GM19468 (cell line): ENCODE data around the gene ALPK3.

Source experiments
- ATAC-seq: cut with Tn5 transposase; IDR thresholded peaks from one replicate; pipeline ENCODE4 v1.9.1; 2021; ENCODE audit warnings: mild to moderate bottlenecking, moderate library complexity, moderate number of reproducible peaks; ENCODE audit not compliant: unreplicated experiment; ENCODE audit errors: extremely low read depth

The ALPK3 gene

DNA sequence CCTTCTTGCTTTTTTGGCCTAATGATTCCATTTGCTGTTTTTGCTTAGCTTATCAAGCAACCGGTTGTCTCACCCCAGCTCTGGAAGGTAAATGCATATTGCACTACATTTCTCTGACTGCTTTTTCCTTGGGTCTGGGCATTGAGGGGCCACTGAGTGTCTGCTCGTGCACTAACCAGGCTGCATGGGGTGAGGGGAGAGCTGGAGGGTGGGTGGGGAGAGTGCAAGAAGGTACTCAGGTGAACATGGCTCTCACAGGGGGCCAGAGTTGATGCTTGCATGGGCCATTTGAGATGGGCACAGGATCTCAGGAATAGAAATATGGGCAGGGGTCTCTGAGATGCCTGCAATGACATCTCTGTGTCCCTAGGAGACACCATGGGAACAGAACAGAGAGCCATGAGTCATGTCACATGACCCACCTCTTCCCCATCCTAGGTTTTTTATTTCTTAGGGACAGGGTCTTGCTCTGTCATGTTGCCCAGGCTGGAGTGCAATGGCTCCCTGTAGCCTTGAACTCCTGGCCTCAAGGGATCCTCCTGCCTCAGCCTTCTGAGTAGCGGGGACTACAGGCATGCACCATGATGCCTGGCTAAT lies 6.2 kb downstream of the ALPK3 start:
- ATAC-seq = no peak

DNA sequence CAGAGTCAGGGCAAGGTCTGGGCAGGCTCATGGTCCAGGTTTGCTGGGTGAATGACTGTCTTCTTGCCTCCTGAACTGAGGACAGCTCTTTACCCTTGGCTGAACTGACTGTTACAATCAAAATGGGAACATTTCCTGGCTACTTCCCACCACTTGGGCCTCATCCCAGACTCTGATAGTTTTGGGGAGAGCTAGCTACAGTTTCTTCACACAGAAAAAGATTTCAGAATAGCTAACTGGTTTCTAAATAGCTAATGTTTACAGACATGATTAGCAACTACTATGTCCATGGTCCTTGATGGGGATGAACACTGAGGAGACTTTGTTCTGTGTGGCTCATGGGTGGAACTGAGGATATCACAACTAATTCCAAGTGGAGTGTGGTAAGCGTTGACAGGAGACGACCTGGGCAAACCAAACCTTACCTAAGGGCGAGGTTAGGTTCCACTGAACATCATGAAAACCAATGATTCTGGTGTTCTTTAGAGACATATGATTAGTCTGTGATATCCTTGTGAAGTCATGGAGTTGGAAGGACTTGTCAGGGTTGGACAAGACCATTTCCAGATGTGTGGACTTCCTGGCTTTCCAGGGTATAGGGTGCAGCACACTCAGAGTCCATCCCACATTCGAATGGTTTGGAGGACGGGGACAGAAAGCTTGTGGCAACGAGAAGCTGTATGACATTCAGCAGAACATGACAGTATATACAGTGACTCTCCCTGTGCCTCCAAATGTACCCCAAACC lies 7.3 kb downstream of the ALPK3 start:
- ATAC-seq = no peak

DNA sequence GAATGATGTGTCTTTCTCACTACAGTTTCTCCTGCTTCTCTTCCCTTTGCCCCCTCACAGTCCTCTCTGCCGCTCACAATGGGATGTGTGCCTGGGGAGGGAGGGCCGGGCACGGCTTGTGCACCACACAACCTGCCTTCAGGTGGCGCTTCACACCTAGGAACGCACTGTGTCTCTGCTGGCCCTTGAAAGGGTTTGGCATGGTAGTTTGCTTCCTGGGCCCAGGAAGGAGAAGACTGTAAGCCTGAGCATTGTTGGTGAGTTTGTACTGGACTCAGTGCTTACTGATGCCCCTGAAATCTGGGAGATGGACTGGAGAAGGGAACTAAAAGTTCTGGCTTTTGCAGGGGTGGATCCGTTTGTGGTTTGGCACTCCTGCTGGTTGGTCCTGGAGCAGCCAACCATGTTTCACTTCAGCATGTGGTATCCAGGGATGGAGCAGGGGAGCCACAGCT lies 9.2 kb downstream of the ALPK3 start:
- no peak for ATAC-seq

DNA sequence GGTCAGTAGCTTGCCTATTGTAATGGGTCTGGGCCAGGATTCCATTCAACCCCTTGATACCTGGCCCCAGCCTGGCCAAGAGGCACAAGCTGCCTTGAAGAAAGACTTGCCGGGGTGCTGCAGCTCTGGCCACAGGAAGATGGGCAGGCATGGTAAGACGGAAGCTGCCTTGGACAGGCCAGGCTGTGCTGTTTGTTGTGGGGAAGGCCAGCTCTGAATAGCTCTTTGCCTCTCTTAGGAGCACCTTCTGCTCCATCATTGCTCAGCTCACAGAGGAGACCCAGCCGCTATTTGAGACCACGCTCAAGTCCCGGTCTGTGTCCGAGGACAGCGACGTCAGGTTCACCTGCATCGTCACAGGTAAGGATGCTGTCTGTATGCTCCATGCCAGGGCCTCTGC lies 10.1 kb downstream of the ALPK3 start:
- no peak for ATAC-seq

DNA sequence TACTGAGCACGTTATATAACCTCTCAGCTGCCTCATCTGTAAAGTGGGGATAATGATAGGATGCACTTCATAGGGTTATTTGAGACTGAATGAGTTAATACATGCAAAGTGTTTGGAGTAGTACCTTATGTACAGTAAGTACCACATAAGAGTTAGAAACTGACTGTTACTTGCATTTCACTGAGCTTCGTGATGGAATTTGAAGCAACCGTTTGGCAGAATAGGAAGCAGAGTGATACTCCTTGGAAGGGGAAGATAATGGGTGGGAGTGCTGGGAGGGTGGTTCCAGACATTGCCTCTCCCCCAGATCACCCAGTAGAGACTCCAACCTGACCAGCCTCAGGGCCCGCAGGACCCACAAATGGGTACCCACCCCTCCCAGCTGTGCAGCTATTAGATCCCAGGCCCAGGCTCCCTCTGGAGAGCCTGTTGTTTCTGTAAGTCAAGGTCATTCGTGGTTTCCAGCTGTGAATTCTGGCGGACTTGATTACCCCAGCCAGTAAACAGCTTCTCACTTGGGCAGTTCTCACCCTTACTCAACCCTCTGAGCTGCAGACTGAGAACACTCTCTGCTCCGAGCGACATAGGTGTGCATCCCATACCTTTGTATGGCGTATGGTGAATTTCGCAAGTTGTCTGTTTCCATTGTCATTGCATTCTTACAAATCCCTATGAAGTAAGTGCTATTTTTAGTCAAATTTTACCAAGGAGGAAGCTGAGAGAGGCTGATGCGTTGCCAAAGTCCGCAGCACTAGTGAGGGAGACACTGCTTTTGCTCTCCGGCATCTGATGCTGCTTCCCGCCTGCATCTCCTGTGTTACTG lies 11.1 kb downstream of the ALPK3 start:
- ATAC-seq = no peak

DNA sequence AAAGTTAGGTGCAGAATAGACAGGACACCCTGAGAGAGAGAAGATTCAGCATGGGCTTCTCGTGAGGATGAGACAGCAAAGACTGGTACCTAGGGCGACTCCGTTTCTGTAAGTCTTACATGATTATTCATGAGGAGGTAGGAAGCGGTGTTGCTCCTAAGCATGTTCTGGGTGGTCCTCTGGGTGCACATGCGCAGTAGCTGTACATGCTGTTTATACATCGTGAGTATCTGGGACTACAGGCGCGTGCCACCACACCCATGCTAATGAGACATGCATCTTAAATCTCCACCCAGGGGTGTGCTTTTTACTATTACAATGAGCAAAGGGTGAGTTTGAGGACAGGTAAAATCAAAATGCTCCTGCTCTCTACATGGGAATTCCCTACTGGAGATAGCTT lies 12.3 kb downstream of the ALPK3 start:
- ATAC-seq = no peak

DNA sequence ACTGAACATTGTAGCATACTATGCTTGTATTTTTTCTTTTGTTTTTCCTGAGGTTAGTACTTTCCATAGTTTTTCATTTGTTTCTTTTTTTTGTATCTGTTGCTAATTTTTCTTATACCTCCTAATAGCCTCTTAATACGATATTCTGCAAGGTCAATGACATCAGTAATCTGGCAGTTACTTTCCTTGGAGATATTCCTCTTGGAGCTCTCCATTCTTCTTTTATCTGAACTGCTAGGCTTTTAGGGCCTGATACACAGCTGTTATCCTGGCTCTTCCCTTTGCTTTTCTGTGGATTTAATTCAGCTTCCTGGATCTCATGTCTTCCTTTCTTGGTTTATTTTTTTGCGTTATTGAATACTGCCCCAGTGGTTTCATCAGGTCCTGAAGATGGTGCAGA lies 12.9 kb downstream of the ALPK3 start:
- no peak for ATAC-seq

DNA sequence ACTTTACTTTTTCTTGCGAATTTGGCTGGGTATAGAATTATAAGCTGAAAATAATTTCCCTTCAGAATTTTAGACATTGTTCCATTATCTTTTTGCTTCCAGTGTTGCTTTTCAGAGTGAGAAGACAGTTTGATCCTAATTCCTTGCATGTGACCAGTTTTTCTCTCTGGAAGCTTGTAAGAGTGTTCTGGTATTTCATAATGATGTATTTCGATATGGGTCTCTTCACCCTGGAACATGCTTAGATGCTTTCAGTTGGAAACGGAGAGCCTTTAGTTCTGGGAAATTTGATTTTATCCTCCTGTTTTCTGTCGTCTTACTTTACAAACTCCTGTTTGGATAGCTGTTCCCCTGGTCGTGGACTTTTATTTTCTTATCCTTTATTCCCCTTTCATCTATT lies 13.9 kb downstream of the ALPK3 start:
- ATAC-seq = no peak

DNA sequence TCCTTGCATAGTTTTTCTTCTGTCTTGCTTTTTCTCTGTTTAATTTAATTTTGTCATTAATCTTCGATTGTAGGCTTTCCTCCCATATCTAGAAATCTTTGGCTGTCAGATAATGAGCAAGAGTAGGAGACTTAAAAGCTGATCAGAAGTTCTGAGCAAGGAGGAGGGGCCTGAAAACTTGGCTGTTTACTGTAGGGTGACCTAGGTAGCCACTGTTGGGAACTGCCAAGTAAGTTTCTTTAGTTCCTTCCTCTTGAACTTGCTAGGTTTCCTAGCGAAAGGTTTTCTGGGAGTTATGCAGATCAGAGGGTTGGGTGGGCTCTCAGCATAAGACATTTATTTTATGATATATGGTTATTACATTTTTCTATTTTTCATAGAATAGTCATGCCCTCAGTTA lies 14.5 kb downstream of the ALPK3 start:
- no peak for ATAC-seq

DNA sequence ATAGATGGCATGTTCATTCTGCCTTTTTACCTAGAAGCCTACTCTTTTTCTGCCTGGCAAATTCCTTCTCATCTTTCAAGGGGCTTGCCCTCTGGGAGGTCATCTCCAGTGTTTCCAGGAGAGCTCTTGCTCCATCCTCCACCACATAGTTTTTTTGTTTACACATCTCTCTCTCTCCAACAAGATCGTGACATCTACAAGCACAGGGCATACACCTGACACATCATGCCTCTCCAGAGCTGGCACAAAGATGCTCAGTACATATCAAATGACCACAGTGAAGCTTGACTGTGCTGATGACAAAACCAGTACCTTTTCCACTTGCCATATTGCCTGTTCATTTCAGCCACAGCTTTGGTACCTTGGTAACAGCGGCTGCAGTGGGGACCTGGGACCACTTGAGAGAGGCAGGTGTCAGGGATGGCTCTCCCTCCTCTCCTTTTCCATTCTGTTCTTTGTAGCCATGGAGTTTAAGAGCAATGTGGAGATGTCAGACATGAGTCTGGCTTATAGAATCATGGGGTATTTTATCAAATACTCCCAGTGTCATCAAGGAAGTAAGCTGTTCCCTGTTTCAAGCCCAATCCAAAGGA lies 15.4 kb downstream of the ALPK3 start:
- no peak for ATAC-seq

DNA sequence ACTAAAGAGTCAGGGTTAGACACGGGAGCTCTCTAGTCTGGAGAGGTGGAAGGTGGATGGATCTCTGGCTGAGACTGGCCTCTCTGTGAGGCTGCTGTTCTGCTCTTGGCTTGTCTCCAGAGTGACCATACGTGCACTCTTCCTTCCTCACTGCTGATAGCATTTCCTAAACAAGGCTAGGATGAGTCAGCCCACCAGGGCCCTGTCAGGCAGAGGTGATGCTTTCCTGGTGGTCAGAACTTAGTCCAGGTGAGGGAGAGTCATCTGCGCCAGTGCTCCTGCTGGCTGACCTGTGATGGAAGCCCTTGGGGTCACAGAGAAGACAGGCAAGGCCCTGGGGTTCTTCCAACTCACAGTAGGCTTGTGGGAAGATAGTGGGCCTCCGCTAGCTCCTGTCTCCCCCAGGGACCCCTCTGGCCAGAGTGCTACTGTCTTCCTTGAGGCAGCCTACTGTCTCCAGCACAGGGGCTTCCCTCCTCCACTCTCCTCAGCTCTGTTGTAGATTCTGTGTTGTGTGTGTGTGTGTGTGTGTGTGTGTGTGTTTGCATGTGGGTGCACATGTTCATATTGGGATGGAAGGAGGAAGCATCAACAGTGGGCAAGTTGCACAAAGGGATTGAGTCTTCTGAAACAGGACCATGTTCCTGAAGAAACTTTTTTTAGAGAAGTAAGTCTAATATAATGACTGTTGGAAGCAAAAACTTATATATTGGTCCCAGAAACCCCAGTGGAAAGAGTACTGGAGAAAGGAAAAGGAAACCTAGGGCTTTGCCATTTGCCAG lies 16.5 kb downstream of the ALPK3 start:
- ATAC-seq = no peak

DNA sequence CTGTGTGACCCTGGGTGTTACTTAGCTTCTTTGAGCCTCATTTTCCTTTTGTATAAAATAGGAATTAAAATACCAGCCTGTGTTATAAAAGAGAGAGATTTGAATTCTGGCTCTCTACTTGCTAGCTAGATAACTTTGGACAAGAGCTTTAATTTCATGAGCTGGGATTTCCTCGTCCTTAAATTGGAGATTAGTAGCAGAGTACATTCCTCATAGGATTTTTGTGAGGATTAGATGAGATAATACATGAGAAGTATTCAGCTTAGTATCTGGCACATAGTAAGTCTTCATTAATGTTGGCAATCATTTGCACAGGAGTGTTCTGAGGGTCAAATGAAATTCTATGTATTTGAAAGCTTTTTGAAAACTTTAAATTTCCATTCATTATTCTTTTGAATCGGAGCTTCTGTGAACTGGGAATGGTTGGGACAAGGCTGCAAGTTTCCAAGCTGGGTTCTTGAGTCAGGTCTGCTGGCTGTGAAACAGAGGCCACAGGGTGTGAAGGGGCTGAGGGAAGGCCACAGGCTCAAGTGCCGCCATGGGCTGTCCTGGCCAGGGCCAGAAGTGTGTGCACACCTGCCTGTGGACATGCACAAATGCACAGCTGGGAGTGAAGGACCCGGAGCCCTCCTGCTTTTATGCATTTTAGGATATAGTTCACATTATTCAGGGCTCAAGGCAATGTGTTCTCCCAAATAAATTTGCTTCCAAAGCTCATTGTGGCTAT lies 17.2 kb downstream of the ALPK3 start:
- no peak for ATAC-seq

DNA sequence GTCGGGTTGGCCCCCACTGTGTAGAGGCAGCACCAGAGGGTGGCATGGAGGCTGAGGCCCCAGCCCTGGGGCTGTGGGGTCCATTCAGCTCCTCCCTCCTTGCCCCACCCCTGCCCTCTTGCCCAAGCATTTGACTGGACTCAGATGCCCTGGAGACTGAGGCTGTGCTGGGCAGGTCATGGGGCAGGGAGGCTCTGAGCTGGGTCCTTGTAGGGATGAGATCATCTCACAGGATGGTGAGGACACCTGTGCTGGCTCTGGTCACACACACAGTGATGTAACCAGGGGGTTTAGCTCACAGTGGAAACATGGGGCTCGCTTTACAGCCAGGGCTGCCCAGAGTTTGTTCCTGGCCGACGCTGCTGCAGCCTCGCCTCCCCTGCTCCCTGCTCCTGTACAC lies 17.8 kb downstream of the ALPK3 start:
- ATAC-seq = no peak

DNA sequence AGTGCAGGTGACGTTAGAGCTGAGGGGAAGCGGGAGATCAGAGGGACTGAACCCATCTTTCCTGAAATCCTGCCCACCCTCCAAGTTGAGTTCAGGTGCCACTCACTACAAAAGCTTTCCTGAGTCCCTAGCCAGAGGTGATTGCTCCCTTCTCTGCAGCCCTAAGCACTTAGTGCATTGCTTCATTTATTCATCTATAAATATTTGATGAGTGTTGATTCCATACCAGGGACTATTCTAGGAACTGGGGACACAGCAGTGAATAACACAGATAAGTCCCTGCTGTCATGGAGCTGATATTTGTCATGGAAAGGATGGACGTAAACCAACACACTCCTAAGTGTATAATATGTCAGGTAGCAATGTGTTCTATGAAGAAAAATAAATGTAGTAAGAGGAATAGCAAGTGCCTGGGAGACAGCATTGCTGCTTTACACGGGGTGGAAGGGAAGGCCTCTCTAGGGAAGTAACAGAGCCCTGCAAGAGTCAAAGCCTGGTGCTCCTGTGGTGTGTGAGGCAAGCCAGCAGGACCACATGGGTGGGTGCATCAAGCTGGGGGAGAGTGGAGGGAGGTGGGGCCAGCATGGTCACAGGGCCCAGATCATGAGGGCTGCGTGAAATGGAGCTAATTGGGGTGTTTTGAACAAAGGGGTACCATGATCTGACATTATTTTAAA lies 18.6 kb downstream of the ALPK3 start:
- no peak for ATAC-seq

DNA sequence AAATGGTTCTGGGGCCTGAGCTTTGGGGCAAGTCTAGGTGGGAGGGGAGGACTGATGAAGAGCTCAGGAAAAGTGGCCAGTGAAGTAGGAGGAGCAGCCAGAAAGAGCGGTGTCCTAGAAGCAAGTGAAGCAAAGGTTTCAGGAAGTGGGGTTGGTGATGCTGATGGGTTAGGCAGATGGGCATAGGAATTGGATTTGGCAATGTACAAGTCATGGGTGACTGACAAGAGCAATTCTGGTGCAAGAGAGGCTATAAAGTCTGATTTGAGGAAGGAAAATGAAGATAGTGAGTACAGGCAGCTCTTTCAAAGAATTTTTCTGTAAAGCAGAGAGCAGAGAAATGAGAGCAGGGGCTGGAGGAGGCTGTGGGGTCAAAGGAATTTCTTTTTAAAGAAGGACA lies 19.7 kb downstream of the ALPK3 start:
- no peak for ATAC-seq

DNA sequence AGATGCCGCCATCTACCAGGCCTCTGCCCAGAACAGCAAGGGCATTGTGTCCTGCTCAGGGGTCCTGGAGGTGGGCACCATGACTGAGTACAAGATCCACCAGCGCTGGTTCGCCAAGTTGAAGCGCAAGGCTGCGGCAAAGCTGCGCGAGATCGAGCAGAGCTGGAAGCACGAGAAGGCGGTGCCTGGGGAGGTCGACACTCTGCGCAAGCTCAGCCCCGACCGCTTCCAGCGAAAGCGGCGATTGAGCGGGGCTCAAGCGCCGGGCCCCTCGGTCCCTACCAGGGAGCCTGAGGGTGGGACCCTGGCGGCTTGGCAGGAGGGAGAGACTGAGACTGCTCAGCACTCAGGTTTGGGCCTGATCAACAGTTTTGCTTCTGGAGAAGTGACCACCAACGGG lies 22.6 kb downstream of the ALPK3 start:
- no peak for ATAC-seq

DNA sequence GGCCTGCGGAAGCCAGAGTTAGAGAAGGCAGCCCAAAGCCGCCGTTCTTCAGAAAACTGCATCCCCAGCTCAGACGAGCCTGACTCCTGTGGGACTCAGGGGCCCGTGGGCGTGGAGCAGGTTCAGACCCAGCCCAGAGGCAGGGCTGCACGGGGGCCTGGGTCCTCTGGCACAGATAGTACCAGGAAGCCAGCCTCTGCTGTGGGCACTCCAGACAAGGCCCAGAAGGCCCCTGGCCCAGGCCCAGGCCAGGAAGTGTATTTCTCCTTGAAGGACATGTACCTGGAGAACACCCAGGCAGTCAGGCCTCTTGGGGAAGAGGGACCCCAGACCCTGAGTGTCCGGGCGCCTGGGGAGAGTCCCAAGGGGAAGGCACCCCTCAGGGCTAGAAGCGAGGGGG lies 23.1 kb downstream of the ALPK3 start:
- no peak for ATAC-seq

DNA sequence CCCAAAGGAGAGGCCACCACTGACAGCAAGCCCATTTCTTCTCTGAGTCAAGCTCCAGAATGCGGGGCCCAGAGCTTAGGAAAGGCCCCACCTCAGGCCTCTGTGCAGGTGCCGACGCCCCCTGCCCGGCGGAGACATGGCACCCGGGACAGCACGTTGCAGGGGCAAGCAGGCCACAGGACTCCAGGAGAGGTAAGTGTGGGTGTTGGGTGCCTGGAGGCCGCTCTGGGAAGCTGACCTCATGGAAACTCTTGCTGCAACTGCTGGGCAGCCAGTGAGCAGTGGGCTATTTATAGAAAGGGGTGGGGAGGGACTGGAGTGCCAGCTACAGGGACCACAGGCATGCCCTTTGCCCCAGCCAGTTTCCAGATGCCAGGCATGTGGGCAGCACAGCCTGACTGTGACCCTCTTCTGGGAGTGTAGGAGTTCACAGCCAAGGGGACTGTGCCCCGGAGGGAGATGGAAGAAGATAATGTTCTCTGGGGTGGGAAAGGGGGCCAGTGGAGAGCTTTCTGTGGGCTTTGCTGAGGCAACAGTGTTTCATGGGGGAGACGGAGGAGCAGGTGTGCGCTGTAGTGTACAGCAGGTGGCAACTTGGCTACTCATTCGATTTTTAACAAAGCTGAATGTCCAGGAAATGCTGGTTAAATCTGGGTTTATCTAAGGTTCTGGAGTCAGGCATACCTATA lies 23.7 kb downstream of the ALPK3 start:
- no peak for ATAC-seq
